ENCODE measurements around the gene EFCAB6. TPM values are rescaled to one million over a fixed set of nuclear protein-coding genes. Genes with fewer than 3 reads are reported as not detected.

Gene EFCAB6
- total and polyA plus RNA-seq, 8 donors, result 0.29 to 10.5 (median 3.5) TPM

DNA sequence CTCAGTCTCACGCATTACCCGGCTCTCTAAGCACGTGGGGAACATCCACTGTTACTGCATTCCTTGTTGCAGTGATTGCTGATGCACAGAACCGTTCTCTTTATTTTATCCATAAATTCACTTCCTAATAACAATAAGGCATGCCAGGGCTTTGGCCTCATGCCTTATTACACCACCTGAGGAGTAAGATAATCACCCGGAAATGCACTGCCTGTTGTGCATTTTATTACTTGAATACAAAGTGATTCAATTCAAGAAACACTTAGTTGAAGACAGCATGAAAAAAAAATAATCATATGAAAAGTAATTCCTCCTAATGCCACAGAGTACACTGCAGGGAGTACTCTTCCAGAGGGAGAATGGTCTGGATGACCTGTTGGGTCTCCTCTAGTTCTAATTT is 19.2 kb downstream of the EFCAB6 start:
- peaks cover 0 to 14% (median 2%) of the 10 kb centered on the region in 4 donors for H3K4me1 ChIP-seq
- no peaks in the 10 kb centered on the region for H3K27me3 ChIP-seq
- TF ChIP-seq EP300 (IDR thresholded peaks at IDR 0.05), result no peak
- no peak for TF ChIP-seq POLR2AphosphoS5 (IDR thresholded peaks at IDR 0.05)
- no peak for TF ChIP-seq POLR2A (IDR thresholded peaks at IDR 0.05)
- TF ChIP-seq, protein P1, sequence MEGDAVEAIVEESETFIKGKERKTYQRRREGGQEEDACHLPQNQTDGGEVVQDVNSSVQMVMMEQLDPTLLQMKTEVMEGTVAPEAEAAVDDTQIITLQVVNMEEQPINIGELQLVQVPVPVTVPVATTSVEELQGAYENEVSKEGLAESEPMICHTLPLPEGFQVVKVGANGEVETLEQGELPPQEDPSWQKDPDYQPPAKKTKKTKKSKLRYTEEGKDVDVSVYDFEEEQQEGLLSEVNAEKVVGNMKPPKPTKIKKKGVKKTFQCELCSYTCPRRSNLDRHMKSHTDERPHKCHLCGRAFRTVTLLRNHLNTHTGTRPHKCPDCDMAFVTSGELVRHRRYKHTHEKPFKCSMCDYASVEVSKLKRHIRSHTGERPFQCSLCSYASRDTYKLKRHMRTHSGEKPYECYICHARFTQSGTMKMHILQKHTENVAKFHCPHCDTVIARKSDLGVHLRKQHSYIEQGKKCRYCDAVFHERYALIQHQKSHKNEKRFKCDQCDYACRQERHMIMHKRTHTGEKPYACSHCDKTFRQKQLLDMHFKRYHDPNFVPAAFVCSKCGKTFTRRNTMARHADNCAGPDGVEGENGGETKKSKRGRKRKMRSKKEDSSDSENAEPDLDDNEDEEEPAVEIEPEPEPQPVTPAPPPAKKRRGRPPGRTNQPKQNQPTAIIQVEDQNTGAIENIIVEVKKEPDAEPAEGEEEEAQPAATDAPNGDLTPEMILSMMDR (IDR thresholded peaks at IDR 0.05), result no peak
- H3K36me3 ChIP-seq, result no peaks in the 10 kb centered on the region
- no peaks in the 10 kb centered on the region for H3K9me3 ChIP-seq
- DNase-seq, result no peak
- H3K4me3 ChIP-seq, result no peak overlapping the region
- H3K27ac ChIP-seq, result no peak overlapping the region
- intact Hi-C loops (cut with DNase I; ENCODE audit: low total_unique reads), result no loop called here
- WGBS, 5 donors, result 66 to 78% (median 74%) methylated on average over 5 of the region's 5 CpGs

DNA sequence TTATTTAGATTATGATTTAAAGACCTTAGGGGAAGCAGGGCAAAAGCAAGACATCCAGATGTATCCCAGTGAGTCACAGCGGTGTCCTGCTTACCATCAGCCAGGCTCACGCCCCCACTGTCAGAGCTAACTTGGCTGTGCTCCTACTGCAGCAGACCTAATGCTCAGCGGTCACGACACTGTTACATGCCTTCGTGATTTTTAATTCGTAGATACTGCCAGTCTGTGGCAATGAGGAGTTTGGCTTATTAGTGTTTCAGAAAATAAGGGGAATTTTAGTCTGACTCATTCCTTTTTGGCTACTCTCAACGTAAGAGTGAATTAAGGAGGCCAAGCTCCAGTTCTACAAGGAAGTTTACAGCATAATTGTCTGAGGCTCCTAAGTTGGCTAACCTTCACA is 22.7 kb downstream of the EFCAB6 start:
- DNase-seq, result peak in 1 of 2 donors; percentile 78
- peak; percentile 64 to 94 (median 75) for TF ChIP-seq POLR2AphosphoS5 (IDR thresholded peaks at IDR 0.05)
- TF ChIP-seq, protein P1 (IDR thresholded peaks at IDR 0.05), result no peak
- WGBS, 5 donors, result 43 to 68% (median 56%) methylated on average over 7 of the region's 7 CpGs
- intact Hi-C loops (cut with DNase I; ENCODE audit: low total_unique reads), result no loop called here
- H3K27me3 ChIP-seq, result no peaks in the 10 kb centered on the region
- H3K4me1 ChIP-seq, result peaks cover 0 to 14% (median 2%) of the 10 kb centered on the region in 4 donors
- H3K27ac ChIP-seq, result peak overlapping the region in 2 of 5 donors; percentile 42 to 46
- H3K4me3 ChIP-seq, result no peak overlapping the region
- no peaks in the 10 kb centered on the region for H3K9me3 ChIP-seq
- no peaks in the 10 kb centered on the region for H3K36me3 ChIP-seq

DNA sequence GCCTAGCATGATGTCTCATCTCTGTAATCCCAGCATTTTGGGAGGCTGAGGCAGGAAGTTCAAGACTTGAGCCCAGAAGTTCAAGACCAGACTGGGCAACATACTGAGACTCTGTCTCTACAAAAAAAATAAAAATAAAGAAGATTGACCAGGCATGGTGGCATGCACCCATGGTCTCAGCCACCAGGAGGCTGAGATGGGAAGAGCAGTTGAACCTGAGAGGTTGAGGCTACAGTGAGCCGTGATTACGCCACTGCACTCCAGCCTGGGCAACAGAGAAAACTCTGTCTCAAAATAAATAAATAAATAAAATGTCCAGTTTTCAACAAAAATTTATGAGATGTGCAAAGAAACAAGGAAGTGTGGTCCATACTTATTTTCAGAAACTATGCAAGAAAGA is 28.3 kb downstream of the EFCAB6 start:
- Histone ChIP-seq H3K4me3 (no peak overlapping the region), H3K4me1 (no peaks in the 10 kb centered on the region), H3K9me3 (no peaks in the 10 kb centered on the region), H3K27ac (no peak overlapping the region), H3K27me3 (no peaks in the 10 kb centered on the region), H3K36me3 (peaks cover 0 to 8% (median 3%) of the 10 kb centered on the region in 4 donors)
- no peak for DNase-seq
- intact Hi-C loops (cut with DNase I; ENCODE audit: low total_unique reads), result no loop called here
- WGBS, 5 donors, result 95 to 98% (median 98%) methylated on average over 2 of the region's 2 CpGs
- TF ChIP-seq POLR2AphosphoS5 (IDR thresholded peaks at IDR 0.05) (no peak), POLR2A (IDR thresholded peaks at IDR 0.05) (no peak), EP300 (IDR thresholded peaks at IDR 0.05) (no peak)
- TF ChIP-seq, protein P1 (IDR thresholded peaks at IDR 0.05), result no peak

DNA sequence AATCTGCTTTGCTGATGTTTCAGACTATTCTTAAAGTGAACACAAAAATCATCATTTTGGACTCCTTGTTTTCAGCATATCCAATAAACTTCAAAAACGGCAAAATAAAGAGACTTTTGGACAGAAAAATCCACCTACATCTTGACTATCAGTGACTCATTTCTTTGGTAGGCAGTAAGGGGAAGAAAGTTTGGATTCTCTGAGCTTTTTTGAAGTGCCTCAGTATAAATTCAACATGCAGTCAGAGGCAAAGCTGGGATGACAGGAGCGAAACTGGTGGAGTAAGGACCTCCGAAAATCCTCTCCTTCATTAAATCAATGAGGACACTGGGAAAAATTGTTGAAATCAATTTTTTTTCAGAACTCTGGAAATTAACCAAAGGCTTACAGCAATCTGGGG is 29.7 kb downstream of the EFCAB6 start:
- Histone ChIP-seq H3K27me3 (no peaks in the 10 kb centered on the region), H3K27ac (no peak overlapping the region), H3K4me1 (no peaks in the 10 kb centered on the region), H3K4me3 (no peak overlapping the region), H3K9me3 (no peaks in the 10 kb centered on the region), H3K36me3 (peaks cover 0 to 8% (median 3%) of the 10 kb centered on the region in 4 donors)
- DNase-seq, result no peak
- WGBS, 5 donors, result 75 to 91% (median 88%) methylated on average over 3 of the region's 3 CpGs
- no peak for TF ChIP-seq POLR2A (IDR thresholded peaks at IDR 0.05)
- no peak for TF ChIP-seq POLR2AphosphoS5 (IDR thresholded peaks at IDR 0.05)
- TF ChIP-seq, protein P1 (IDR thresholded peaks at IDR 0.05), result no peak
- TF ChIP-seq EP300 (IDR thresholded peaks at IDR 0.05), result no peak
- intact Hi-C loops (cut with DNase I; ENCODE audit: low total_unique reads), result no loop called here
